SH-SY5Y (cell line): Measurements from ENCODE around the gene ZNF232.

Experiments used
- GATA2 ChIP-seq: IDR thresholded peaks from 2 replicates; pipeline ENCODE4 v1.6.1; 2011; ENCODE audit warnings: mild to moderate bottlenecking, low read depth, low read length
- GATA3 ChIP-seq: IDR thresholded peaks from 2 replicates; pipeline ENCODE4 v1.6.1; 2011; ENCODE audit warnings: low read depth, mild to moderate bottlenecking, low read length, moderate library complexity

DNA sequence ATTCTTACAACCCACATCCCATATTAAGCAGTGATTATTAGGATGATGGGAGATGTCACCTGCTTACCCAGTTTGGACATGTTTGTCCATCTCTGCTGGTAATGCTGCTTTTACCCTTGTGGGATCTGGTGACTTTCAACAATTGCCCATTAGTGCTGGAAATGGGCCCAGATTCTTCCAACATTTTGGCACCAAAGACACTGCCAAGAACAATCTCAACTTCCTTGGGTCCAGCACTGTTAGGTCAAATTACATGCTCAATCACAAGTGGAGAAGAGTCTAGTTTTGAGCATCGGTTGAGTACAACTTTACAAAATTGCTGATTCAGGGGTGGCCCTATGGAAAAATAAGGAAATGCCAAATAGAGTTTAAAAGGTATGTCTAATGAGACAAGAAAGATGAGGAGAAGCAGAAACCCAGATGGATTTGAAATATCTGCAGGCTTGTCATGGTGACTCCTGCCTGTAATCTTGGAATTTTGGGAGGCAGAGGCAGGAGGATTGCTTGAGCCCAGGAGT is 46.4 kb downstream of the ZNF232 start:
- TF ChIP-seq GATA3 (no peak), GATA2 (no peak)
